ENCODE measurements around the gene BDP1. TPM values are rescaled to one million over a fixed set of nuclear protein-coding genes. Genes with fewer than 3 reads are reported as not detected.
"Not testable (repeated sequence)": the region's sequence is repeated elsewhere in the genome, so short reads cannot be mapped to it uniquely, and the experiment has no call there.

Gene BDP1
- total RNA-seq, 4 donors from 2014 or later, result 17.9 to 68.9 (median 30.7) TPM

GRCh38 chr5:71443891-71444290 is 11.6 kb upstream of the BDP1 start:
- intact Hi-C loops (cut with DNase I; ENCODE audit: low total_unique reads); H3K27me3 ChIP-seq; H3K4me3 ChIP-seq; DNase-seq; H3K27ac ChIP-seq; H3K4me1 ChIP-seq; H3K36me3 ChIP-seq; H3K9me3 ChIP-seq: not testable (repeated sequence)

DNA sequence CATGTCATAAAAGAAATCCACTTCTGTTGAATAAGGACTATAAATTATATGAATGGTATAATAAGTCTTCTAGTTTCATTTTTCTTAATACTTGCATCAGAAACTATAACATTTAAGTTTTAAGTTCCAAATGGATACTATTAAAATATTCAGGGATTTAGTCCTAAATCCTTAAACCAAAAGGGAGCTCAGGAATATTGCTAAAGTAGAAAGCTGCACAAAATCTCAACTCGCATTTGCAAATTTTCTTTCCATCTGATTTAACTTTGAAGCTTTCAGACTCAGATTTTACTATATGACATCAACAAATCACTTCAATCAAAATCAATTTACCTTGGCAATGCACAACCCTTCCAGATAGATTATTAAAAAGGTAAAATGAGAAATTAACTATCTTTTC is 10.4 kb upstream of the BDP1 start:
- H3K4me3 ChIP-seq; DNase-seq; H3K27ac ChIP-seq; H3K27me3 ChIP-seq; H3K4me1 ChIP-seq; H3K9me3 ChIP-seq; H3K36me3 ChIP-seq; intact Hi-C loops (cut with DNase I; ENCODE audit: low total_unique reads): not testable (repeated sequence)

GRCh38 chr5:71445523-71446152 is 9.8 kb upstream of the BDP1 start:
- H3K4me3 ChIP-seq; H3K4me1 ChIP-seq; H3K27ac ChIP-seq; intact Hi-C loops (cut with DNase I; ENCODE audit: low total_unique reads); H3K36me3 ChIP-seq; H3K27me3 ChIP-seq; DNase-seq; H3K9me3 ChIP-seq: not testable (repeated sequence)

DNA sequence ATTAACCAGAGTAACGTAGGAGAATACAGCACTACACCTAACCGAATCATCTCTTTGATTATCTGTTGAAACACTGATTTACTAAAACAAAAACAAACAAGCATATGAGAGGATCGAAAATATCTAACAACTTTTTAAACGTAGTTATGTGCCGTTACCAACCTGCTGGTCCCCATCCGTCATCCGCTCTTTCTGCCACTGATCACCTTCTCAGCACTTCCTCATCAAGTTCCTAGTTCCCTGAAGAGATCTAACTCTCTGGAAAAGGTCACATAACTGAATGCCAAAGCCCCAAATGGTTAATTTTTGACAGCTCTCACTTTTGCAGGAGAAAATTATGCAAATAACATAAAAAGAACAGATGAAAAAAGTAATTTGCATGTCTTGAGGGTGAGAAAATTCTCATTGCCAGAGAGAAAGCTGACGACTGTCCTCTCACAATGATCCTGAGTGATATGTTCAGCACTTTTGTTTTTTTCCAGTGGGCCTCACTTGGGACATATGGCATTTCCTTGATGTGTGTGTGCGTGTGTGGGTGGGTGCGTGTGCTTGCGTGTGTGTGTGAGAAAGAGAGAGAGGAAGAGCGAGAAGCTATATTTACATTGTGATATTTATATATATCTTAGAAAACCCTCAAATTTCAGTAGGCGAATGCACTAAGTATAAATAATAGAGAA is 8.8 kb upstream of the BDP1 start:
- H3K36me3 ChIP-seq; intact Hi-C loops (cut with DNase I; ENCODE audit: low total_unique reads); H3K4me3 ChIP-seq; H3K9me3 ChIP-seq; H3K27ac ChIP-seq; H3K27me3 ChIP-seq; DNase-seq; H3K4me1 ChIP-seq: not testable (repeated sequence)

DNA sequence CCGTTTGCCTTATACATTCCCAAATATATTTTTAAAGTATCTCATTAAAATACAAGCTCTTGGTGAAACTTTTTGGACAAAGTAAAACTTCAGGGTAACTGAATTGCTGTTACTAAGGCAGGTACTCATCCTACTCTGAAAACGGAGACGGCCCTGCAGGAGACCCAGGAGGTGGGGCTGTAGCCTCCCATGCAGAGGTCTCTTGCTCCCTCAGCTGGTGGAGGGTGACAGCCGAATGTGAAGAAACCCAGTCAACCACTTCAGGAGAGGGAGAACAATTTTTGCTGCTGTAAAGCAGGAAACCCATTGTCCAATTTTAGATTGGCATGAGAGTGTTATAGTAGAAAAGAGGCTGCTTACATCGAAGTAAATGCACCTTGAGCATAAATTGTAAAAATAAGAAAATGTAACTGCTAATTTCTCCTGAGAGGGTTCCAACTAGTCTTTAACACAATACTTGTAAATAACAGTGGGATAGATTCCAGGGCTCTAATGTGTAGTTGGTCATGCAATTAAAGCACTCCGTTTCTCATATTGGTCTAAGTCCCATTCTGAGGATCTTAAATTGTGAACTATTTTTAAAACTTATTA is 8.1 kb upstream of the BDP1 start:
- H3K4me3 ChIP-seq; H3K27ac ChIP-seq; H3K36me3 ChIP-seq; intact Hi-C loops (cut with DNase I; ENCODE audit: low total_unique reads); H3K27me3 ChIP-seq; H3K4me1 ChIP-seq; H3K9me3 ChIP-seq: not testable (repeated sequence)
- peak in 1 of 2 donors; percentile 22 for DNase-seq
- TF ChIP-seq CTCF (IDR thresholded peaks at IDR 0.05), result peak in 2 of 4 experiments; percentile 26 to 35

GRCh38 chr5:71452876-71453275 is 2.6 kb upstream of the BDP1 start:
- intact Hi-C loops (cut with DNase I; ENCODE audit: low total_unique reads), result no loop called here

More at GRCh38 chr5:71452876-71453275, 2.6 kb upstream of the BDP1 start:
- Histone ChIP-seq H3K9me3 (no peaks in the 10 kb centered on the region), H3K27me3 (no peaks in the 10 kb centered on the region), H3K36me3 (no peaks in the 10 kb centered on the region), H3K27ac (no peak overlapping the region), H3K4me3 (no peak overlapping the region), H3K4me1 (no peaks in the 10 kb centered on the region)
- no peak for DNase-seq
- TF ChIP-seq CTCF (IDR thresholded peaks at IDR 0.05), result no peak
- TF ChIP-seq POLR2A (IDR thresholded peaks at IDR 0.05), result no peak
